Gastroesophageal sphincter (tissue), 4 donors: ENCODE data around the gene ACTL9. TPM values are rescaled to one million over a fixed set of nuclear protein-coding genes. Genes with fewer than 3 reads are reported as not detected.
"Not testable (repeated sequence)": the region's sequence is repeated elsewhere in the genome, so short reads cannot be mapped to it uniquely, and the experiment has no call there.

Experiments
- ATAC-seq: fragments of 150-250 bp; one replicate; pipeline ENCODE4 v1.9.1; 2016; ENCODE audit warnings: mild to moderate bottlenecking, moderate library complexity
- H3K27ac ChIP-seq, 4 donors: fragments of 200-600 bp; sonication (generic) in 3 of 4; 1 replicate in 3 of 4; 2 replicates in 1 of 4; pipeline ENCODE4 v1.5.1; 2016 to 2019
- H3K27me3 ChIP-seq: fragments of 200-600 bp; sonication (generic); one replicate; pipeline ENCODE4 v1.5.1; 2019
- H3K36me3 ChIP-seq, 2 donors: fragments of 200-600 bp; sonication (generic); one replicate each; pipeline ENCODE4 v1.5.1; 2019; ENCODE audit warnings: control low read depth in 1 of 2
- H3K4me1 ChIP-seq, 3 donors: fragments of 200-600 bp; sonication (generic); 1 replicate in 2 of 3; 2 replicates in 1 of 3; pipeline ENCODE4 v1.5.1; 2016 to 2019; ENCODE audit warnings: control low read depth in 2 of 3
- H3K4me3 ChIP-seq, 2 donors: fragments of 200-600 bp; sonication (generic); one replicate each; pipeline ENCODE4 v1.5.1; 2019; ENCODE audit warnings: mild to moderate bottlenecking in 1 of 2, moderate library complexity in 1 of 2
- H3K9me3 ChIP-seq, 3 donors: fragments of 200-600 bp; sonication (generic); one replicate each; pipeline ENCODE4 v1.5.1; 2017 to 2019; ENCODE audit warnings: control low read depth in 2 of 3
- CTCF ChIP-seq, 4 experiments: fragments of 200-600 bp in 2 of 4; fragments of 450-650 bp in 2 of 4; sonication (generic) in 1 of 4; IDR thresholded peaks; one replicate each; pipeline ENCODE4 v1.5.1; 2017 to 2019; ENCODE audit warnings: antibody characterized with exemption in 4 of 4, mild to moderate bottlenecking in 2 of 4, moderate library complexity in 2 of 4
- EP300 ChIP-seq: sonication (generic); formaldehyde crosslinking; IDR thresholded peaks from one replicate; pipeline ENCODE4 v1.6.1; 2017; ENCODE audit warnings: antibody characterized with exemption, mild to moderate bottlenecking
- POLR2A ChIP-seq, 2 donors: fragments of 450-650 bp; IDR thresholded peaks; one replicate each; pipeline ENCODE4 v1.6.1; 2017; ENCODE audit warnings: antibody characterized with exemption in 2 of 2, mild to moderate bottlenecking in 2 of 2, moderate library complexity in 1 of 2
- POLR2AphosphoS5 ChIP-seq: sonication (generic); formaldehyde crosslinking; IDR thresholded peaks from one replicate; pipeline ENCODE4 v1.6.1; 2017; ENCODE audit warnings: antibody characterized with exemption
- WGBS, 2 donors: methylation state at CpG; one replicate each; pipeline ENCODE4 v1.1.5; 2018; ENCODE audit warnings: low coverage in 1 of 2; 5-methylcytosine and 5-hydroxymethylcytosine counted together
- total RNA-seq, 4 donors: library from RNA; depleted of rRNA; stranded (reverse); fragments of >200 nt; gene quantifications; one replicate each; pipeline ENCODE4 v1.1.0, GENCODE V29; 2016

Gene ACTL9, protein sequence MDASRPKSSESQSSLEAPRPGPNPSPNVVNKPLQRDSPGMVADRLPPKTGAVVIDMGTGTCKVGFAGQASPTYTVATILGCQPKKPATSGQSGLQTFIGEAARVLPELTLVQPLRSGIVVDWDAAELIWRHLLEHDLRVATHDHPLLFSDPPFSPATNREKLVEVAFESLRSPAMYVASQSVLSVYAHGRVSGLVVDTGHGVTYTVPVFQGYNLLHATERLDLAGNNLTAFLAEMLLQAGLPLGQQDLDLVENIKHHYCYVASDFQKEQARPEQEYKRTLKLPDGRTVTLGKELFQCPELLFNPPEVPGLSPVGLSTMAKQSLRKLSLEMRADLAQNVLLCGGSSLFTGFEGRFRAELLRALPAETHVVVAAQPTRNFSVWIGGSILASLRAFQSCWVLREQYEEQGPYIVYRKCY
- total RNA-seq, result not detected

DNA sequence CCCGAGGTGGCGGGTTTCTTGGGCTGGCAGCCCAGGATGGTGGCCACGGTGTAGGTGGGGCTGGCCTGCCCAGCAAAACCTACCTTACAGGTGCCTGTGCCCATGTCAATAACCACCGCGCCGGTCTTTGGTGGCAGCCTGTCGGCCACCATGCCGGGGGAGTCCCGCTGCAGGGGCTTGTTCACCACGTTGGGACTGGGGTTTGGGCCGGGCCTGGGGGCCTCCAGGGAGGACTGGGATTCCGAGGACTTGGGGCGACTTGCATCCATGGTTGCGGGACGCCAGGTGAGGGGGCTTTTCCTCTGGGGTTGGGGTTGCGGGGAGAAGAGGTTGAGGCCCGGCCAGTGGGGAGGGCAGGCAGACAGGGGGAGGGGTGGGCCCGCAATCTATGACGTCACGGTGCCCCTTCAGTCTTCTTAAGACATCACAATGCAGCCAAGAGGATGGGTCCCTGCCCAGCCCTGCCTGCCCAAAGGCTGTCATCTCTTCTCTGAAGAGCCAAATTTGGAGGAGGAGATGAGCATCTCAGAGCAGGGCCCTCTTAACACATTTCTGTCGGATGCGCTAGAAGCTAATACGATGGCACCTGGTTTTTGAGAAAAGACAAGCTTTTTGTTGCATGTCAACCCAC lies at the start of gene ACTL9:
Gene ACTL9 (minus strand): TSS at position 363 of the 631 bp plus-strand sequence. CDS start 94 bp downstream, at position 269.
- 100% methylated on average over 1 of the region's 23 CpGs; no CpG with 5 or more reads in 1 of the 2 donors for WGBS, 2 donors
- no peak for ATAC-seq
- peaks cover 91% of the 10 kb centered on the region for H3K27me3 ChIP-seq

DNA sequence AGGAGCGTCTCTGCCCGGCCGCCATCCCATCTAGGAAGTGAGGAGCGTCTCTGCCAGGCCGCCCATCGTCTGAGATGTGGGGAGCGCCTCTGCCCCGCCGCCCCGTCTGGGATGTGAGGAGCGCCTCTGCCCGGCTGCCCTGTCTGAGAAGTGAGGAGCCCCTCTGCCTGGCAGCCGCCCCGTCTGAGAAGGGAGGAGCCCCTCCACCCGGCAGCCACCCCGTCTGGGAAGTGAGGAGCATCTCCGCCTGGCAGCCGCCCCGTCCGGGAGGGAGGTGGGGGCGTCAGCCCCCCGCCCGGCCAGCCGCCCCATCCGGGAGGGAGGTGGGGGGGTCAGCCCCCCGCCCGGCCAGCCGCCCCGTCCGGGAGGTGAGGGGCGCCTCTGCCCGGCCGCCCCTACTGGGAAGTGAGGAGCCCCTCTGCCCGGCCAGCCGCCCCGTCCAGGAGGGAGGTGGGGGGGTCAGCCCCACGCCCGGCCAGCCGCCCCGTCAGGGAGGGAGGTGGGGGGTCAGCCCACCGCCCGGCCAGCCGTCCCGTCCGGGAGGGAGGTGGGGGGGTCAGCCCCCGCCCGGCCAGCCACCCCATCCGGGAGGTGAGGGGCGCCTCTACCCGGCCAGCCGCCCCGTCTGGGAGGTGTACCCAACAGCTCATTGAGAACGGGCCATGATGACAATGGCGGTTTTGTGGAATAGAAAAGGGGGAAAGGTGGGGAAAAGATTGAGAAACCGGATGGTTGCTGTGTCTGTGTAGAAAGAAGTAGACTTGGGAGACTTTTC lies 40.9 kb upstream of the ACTL9 start:
- not testable (repeated sequence) for H3K27me3 ChIP-seq, H3K36me3 ChIP-seq, ATAC-seq, H3K4me3 ChIP-seq, H3K9me3 ChIP-seq, H3K4me1 ChIP-seq, H3K27ac ChIP-seq
- WGBS, 2 donors, result 80 to 83% methylated on average over 1 of the region's 55 CpGs

More for the DNA sequence above, at the start of gene ACTL9:
- no peaks in the 10 kb centered on the region for H3K4me1 ChIP-seq
- no peak within 1 kb of the TSS for H3K27ac ChIP-seq
- TF ChIP-seq POLR2A (IDR thresholded peaks at IDR 0.05) (no peak), EP300 (no peak), CTCF (IDR thresholded peaks at IDR 0.05) (no peak), POLR2AphosphoS5 (no peak)
- H3K36me3 ChIP-seq, result no peaks in the 10 kb centered on the region
- no peaks in the 10 kb centered on the region for H3K9me3 ChIP-seq
- no peak within 1 kb of the TSS for H3K4me3 ChIP-seq

DNA sequence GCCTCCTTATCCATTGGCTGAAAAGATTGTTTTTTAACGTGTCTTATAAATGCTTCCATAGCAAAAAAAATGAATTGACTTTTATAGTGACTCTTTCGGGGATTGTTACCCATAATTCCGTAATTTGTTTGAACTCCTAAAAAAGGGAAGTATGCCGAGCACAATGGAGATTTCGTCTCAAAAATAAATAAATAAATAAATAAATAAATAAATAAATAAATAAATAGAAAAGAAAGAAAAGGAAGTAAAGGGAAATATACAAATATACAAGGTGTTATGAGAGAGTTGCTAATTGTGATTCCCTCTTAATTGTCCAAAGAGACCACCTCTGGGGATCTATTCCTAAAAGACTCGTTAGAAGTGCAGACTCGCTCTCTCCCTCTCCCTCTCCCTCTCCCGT lies 39.8 kb upstream of the ACTL9 start:
- Histone ChIP-seq H3K4me3 (no peak overlapping the region), H3K27me3 (no peaks in the 10 kb centered on the region), H3K4me1 (no peaks in the 10 kb centered on the region), H3K27ac (no peak overlapping the region), H3K36me3 (no peaks in the 10 kb centered on the region), H3K9me3 (no peaks in the 10 kb centered on the region)
- no peak for ATAC-seq
- 80 to 87% methylated on average over 8 of the region's 8 CpGs for WGBS, 2 donors
- TF ChIP-seq POLR2A (IDR thresholded peaks at IDR 0.05) (no peak), EP300 (no peak)

- no peaks in the 10 kb centered on the region for H3K9me3 ChIP-seq
- no peaks in the 10 kb centered on the region for H3K4me1 ChIP-seq
- H3K27me3 ChIP-seq, result peaks cover 21% of the 10 kb centered on the region
- H3K4me3 ChIP-seq, result no peak overlapping the region
- WGBS, 2 donors, result 49 to 58% methylated on average over 6 to 12 of the region's 19 CpGs
- no peak for ATAC-seq
- no peak for TF ChIP-seq POLR2AphosphoS5
- no peak for TF ChIP-seq POLR2A (IDR thresholded peaks at IDR 0.05)
- no peak for TF ChIP-seq EP300
- no peak for TF ChIP-seq CTCF (IDR thresholded peaks at IDR 0.05)
- H3K27ac ChIP-seq, result no peak overlapping the region
- H3K36me3 ChIP-seq, result no peaks in the 10 kb centered on the region
Measured at GRCh38 chr19:8731428-8732169, 33.0 kb upstream of the ACTL9 start.

GRCh38 chr19:8724276-8724675 lies 25.7 kb upstream of the ACTL9 start:
- H3K27me3 ChIP-seq, result peaks cover 37% of the 10 kb centered on the region

More at GRCh38 chr19:8724276-8724675, 25.7 kb upstream of the ACTL9 start:
- Histone ChIP-seq H3K4me1 (no peaks in the 10 kb centered on the region), H3K4me3 (no peak overlapping the region), H3K36me3 (no peaks in the 10 kb centered on the region), H3K9me3 (no peaks in the 10 kb centered on the region), H3K27ac (no peak overlapping the region)
- TF ChIP-seq CTCF (IDR thresholded peaks at IDR 0.05) (no peak), POLR2AphosphoS5 (no peak), EP300 (no peak), POLR2A (IDR thresholded peaks at IDR 0.05) (no peak)
- no peak for ATAC-seq
- 20% methylated on average over 1 of the region's 3 CpGs; no CpG with 5 or more reads in 1 of the 2 donors for WGBS, 2 donors
